PC-3 (cell line): Measurements from ENCODE around the gene FOXN4. TPM values are rescaled to one million over a fixed set of nuclear protein-coding genes. Genes with fewer than 3 reads are reported as not detected.
"Not testable (repeated sequence)": the region's sequence is repeated elsewhere in the genome, so short reads cannot be mapped to it uniquely, and the experiment has no call there.

Experiments used
- ATAC-seq: fragments of 200-7000 bp; cut with Tn5 transposase; 2 replicates; pipeline ENCODE4 v1.9.1; 2020; ENCODE audit warnings: mild to moderate bottlenecking, moderate library complexity
- BruUV-seq: library from RNA; stranded (reverse); fragments of 400-500 nt; replicated peaks from 2 replicates; lab custom pipeline; 2021; lab: Mats Ljungman, UMichigan
- CTCF ChIA-PET: fragments of 300-600 bp; sonication (Branson Sonifier 250); formaldehyde crosslinking; loops from one replicate; lab custom pipeline; 2022; ENCODE audit warnings: antibody characterized with exemption; lab: Charles Lee
- POLR2A ChIA-PET: fragments of 300-600 bp; sonication (Branson Sonifier 250); formaldehyde crosslinking; loops from one replicate; lab custom pipeline; 2022; ENCODE audit warnings: antibody characterized with exemption; ENCODE audit not compliant: unreplicated experiment; lab: Charles Lee
- DNase-seq: peaks from one replicate; pipeline ENCODE4 v3.0.0-alpha.2; 2015
- H2AFZ ChIP-seq: fragments of 300-600 bp; sonication (generic); 2 replicates; pipeline ENCODE4 v1.6.0; 2016; ENCODE audit warnings: antibody characterized with exemption, low read length
- H3F3A ChIP-seq: fragments of 300-600 bp; sonication (generic); one replicate; pipeline ENCODE4 v1.6.0; 2017; ENCODE audit warnings: antibody characterized with exemption, low read length, control low read depth, mild to moderate bottlenecking; ENCODE audit not compliant: unreplicated experiment
- H3K27ac ChIP-seq: fragments of 300-600 bp; sonication (generic); 2 replicates; pipeline ENCODE4 v1.5.1; 2016; ENCODE audit warnings: mild to moderate bottlenecking, low read length
- H3K27me3 ChIP-seq: fragments of 300-600 bp; sonication (generic); 2 replicates; pipeline ENCODE4 v1.6.1; 2016; ENCODE audit warnings: low read length, mixed read lengths
- H3K36me3 ChIP-seq: fragments of 300-600 bp; sonication (generic); 2 replicates; pipeline ENCODE4 v1.6.1; 2016; ENCODE audit warnings: low read depth, mixed run types, low read length, mixed read lengths
- H3K4me1 ChIP-seq: fragments of 300-600 bp; sonication (generic); 2 replicates; pipeline ENCODE4 v1.5.1; 2016; ENCODE audit warnings: low read length; ENCODE audit not compliant: insufficient read depth
- H3K4me2 ChIP-seq: fragments of 300-600 bp; sonication (generic); 2 replicates; pipeline ENCODE4 v1.6.0; 2016; ENCODE audit warnings: low read length
- H3K4me3 ChIP-seq: fragments of 300-600 bp; sonication (generic); 2 replicates; pipeline ENCODE4 v1.5.1; 2016; ENCODE audit warnings: mild to moderate bottlenecking, low read length, mixed read lengths
- H3K79me2 ChIP-seq: fragments of 300-600 bp; sonication (generic); 2 replicates; pipeline ENCODE4 v1.6.1; 2017; ENCODE audit warnings: low read length, mixed read lengths
- H3K9ac ChIP-seq: fragments of 300-600 bp; sonication (generic); 2 replicates; pipeline ENCODE4 v1.6.0; 2016; ENCODE audit warnings: mild to moderate bottlenecking, low read length
- H3K9me2 ChIP-seq: fragments of 300-600 bp; sonication (generic); replicated peaks from 2 replicates; pipeline ENCODE4 v1.6.1; 2016; ENCODE audit warnings: mixed run types, low read length, mixed read lengths
- H3K9me3 ChIP-seq: fragments of 300-600 bp; sonication (generic); 2 replicates; pipeline ENCODE4 v1.6.1; 2016; ENCODE audit warnings: low read length, mixed read lengths
- H4K20me1 ChIP-seq: fragments of 300-600 bp; sonication (generic); 2 replicates; pipeline ENCODE4 v1.6.1; 2016; ENCODE audit warnings: low read length, mixed read lengths
- CTCF ChIP-seq: fragments of 300-600 bp; sonication (generic); conservative IDR thresholded peaks from 2 replicates; pipeline ENCODE4 v1.5.1; 2017; ENCODE audit warnings: antibody characterized with exemption, low read depth, mild to moderate bottlenecking, low read length
- EZH2 ChIP-seq: fragments of 300-600 bp; sonication (generic); IDR thresholded peaks from one replicate; pipeline ENCODE4 v1.6.1; 2017; ENCODE audit warnings: antibody characterized with exemption, mild to moderate bottlenecking, low read length; ENCODE audit not compliant: unreplicated experiment
- EZH2phosphoT487 ChIP-seq: fragments of 300-600 bp; sonication (generic); IDR thresholded peaks from 2 replicates; pipeline ENCODE4 v1.6.1; 2018; ENCODE audit warnings: mild to moderate bottlenecking, antibody characterized with exemption, low read length, borderline replicate concordance
- intact Hi-C: fragments of 100-400 bp; cut with micrococcal nuclease; formaldehyde crosslinking; loops from 2 replicates; pipeline ENCODE4 v1.9.0; 2023
- total RNA-seq: library from RNA; depleted of rRNA; stranded (reverse); fragments of >200 nt; gene quantifications from 2 replicates; pipeline ENCODE4 v1.2.3, GENCODE V29; 2014

FOXN4 gene
- total RNA-seq, 1 experiment from 2014 or later, result not detected

DNA sequence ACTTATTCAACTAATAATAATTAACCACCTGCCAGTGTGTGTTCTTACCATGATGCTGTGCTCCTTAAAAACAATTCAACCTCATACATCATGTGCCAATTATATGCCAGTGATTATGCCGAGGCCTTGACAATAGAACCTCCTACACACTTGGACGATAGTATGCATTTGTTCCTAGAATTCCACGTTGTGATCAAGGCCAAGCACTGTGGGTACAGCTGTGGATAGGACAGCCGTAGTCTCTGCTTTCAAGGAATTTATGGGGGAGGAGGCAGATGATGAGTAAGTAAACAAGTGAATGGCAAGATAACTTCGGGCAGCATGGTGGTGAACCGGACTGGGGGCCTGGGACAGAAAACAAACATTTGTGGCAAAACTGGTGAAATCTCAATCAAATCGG, 20.6 kb upstream of the FOXN4 start:
- BruUV-seq, result no TSS peak
- ATAC-seq, result no peak
- intact Hi-C loops, result no loop called here
- Histone ChIP-seq H3F3A (no peaks in the 10 kb centered on the region), H3K9ac (no peak overlapping the region), H3K4me2 (no peak overlapping the region), H3K4me1 (no peaks in the 10 kb centered on the region), H3K9me2 (no peaks in the 10 kb centered on the region), H3K27ac (no peak overlapping the region), H2AFZ (no peak overlapping the region), H3K79me2 (no peaks in the 10 kb centered on the region), H3K4me3 (no peak overlapping the region), H3K36me3 (no peaks in the 10 kb centered on the region), H3K27me3 (peaks cover 74% of the 10 kb centered on the region), H3K9me3 (no peaks in the 10 kb centered on the region), H4K20me1 (no peaks in the 10 kb centered on the region)
- no peak for DNase-seq
- TF ChIP-seq EZH2phosphoT487 (no peak), EZH2 (no peak), CTCF (no peak)
- ChIA-PET CTCF (no interaction called here), POLR2A (no interaction called here)

- H3K4me3 ChIP-seq, result no peak overlapping the region
- H3K27me3 ChIP-seq, result peaks cover 81% of the 10 kb centered on the region
- H3K36me3 ChIP-seq, result no peaks in the 10 kb centered on the region
- TF ChIP-seq EZH2 (no peak), EZH2phosphoT487 (no peak), CTCF (no peak)
- no peak overlapping the region for H2AFZ ChIP-seq
- no peak overlapping the region for H3K4me2 ChIP-seq
- no peaks in the 10 kb centered on the region for H3K9me2 ChIP-seq
- H3K4me1 ChIP-seq, result no peaks in the 10 kb centered on the region
- H3K9me3 ChIP-seq, result no peaks in the 10 kb centered on the region
- H3K79me2 ChIP-seq, result no peaks in the 10 kb centered on the region
- no peak for ATAC-seq
- CTCF ChIA-PET, result interaction anchor here (0.6 to 0.7 kb wide), 3 partner anchors 57 to 90 kb away, joined by 3 to 6 read pairs (median 3); no protein-coding TSS in a partner anchor
- H3K9ac ChIP-seq, result no peak overlapping the region
- intact Hi-C loops, result no loop called here
- POLR2A ChIA-PET, result no interaction called here
- DNase-seq, result no peak
- no peak overlapping the region for H3K27ac ChIP-seq
- no TSS peak for BruUV-seq
- no peaks in the 10 kb centered on the region for H3F3A ChIP-seq
- no peaks in the 10 kb centered on the region for H4K20me1 ChIP-seq
Observed at GRCh38 chr12:109329003-109329402, 19.9 kb upstream of the FOXN4 start.

DNA sequence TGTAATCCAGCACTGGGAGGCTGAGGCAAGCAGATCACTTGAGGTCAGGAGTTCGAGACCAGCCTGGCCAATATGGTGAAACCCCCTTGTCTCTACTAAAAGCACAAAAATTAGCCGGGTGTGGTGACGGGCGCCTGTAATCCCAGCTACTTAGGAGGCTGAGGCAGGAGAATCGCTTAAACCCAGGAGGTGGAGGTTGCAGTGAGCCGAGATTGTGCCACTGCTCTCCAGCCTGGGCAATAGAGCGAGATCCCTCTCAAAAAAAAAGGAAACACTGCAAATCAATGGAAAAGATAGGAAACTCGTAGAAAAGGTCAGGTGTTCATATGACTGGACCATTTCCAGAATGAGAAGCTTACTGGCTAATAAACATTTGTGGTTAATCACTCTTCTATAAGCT, 12.2 kb upstream of the FOXN4 start:
- peaks cover 86% of the 10 kb centered on the region for H3K27me3 ChIP-seq
- H3K4me3 ChIP-seq, intact Hi-C loops, H3K9me2 ChIP-seq, H3K9ac ChIP-seq, H3K36me3 ChIP-seq, DNase-seq, H3K9me3 ChIP-seq, ATAC-seq, H3K4me2 ChIP-seq, H4K20me1 ChIP-seq, H2AFZ ChIP-seq, H3F3A ChIP-seq, CTCF ChIA-PET, H3K79me2 ChIP-seq, POLR2A ChIA-PET, H3K27ac ChIP-seq, BruUV-seq, H3K4me1 ChIP-seq: not testable (repeated sequence)
